ENCODE results near the gene MPZL1.
"Not testable (repeated sequence)": the region's sequence is repeated elsewhere in the genome, so short reads cannot be mapped to it uniquely, and the experiment has no call there.

The MPZL1 gene

GRCh38 chr1:167812972-167813371 lies 91.2 kb downstream of the MPZL1 start:
- no peak for DNase-seq (ENCODE audit: low spot score)

- no peak for DNase-seq (ENCODE audit: low spot score)
Measured at GRCh38 chr1:167815650-167816049, 93.9 kb downstream of the MPZL1 start.

GRCh38 chr1:167819849-167820683 lies 98.3 kb downstream of the MPZL1 start:
- DNase-seq (ENCODE audit: low spot score) = no peak

GRCh38 chr1:167820684-167821355 lies 99.0 kb downstream of the MPZL1 start:
- DNase-seq (ENCODE audit: low spot score) = no peak

GRCh38 chr1:167821356-167821685 lies 99.5 kb downstream of the MPZL1 start:
- DNase-seq (ENCODE audit: low spot score) = no peak

GRCh38 chr1:167821969-167822685 lies 100.3 kb downstream of the MPZL1 start:
- no peak for DNase-seq (ENCODE audit: low spot score)

- DNase-seq (ENCODE audit: low spot score) = no peak
Measured at GRCh38 chr1:167824163-167824794, 102.5 kb downstream of the MPZL1 start.

GRCh38 chr1:167825419-167826079 lies 103.8 kb downstream of the MPZL1 start:
- no peak for DNase-seq (ENCODE audit: low spot score)

GRCh38 chr1:167826127-167826526 lies 104.3 kb downstream of the MPZL1 start:
- no peak for DNase-seq (ENCODE audit: low spot score)

GRCh38 chr1:167829868-167830267 lies 108.1 kb downstream of the MPZL1 start:
- DNase-seq (ENCODE audit: low spot score) = no peak

- not testable (repeated sequence) for DNase-seq (ENCODE audit: low spot score)
Measured at GRCh38 chr1:167830668-167831067, 108.9 kb downstream of the MPZL1 start.

GRCh38 chr1:167832693-167833092 lies 110.9 kb downstream of the MPZL1 start:
- DNase-seq (ENCODE audit: low spot score) = no peak

- DNase-seq (ENCODE audit: low spot score) = no peak
Measured at GRCh38 chr1:167833904-167834303, 112.1 kb downstream of the MPZL1 start.

- DNase-seq (ENCODE audit: low spot score) = no peak
Measured at GRCh38 chr1:167836197-167836596, 114.4 kb downstream of the MPZL1 start.

- no peak for DNase-seq (ENCODE audit: low spot score)
Measured at GRCh38 chr1:167837326-167837725, 115.5 kb downstream of the MPZL1 start.

- DNase-seq (ENCODE audit: low spot score) = no peak
Measured at GRCh38 chr1:167839009-167839408, 117.2 kb downstream of the MPZL1 start.

Measured in CD4-positive, alpha-beta T cell treated with Interleukin-15 for 4 hours (primary cell).